SK-N-MC (cell line): Measurements from ENCODE around the gene DYNLT2.

Experiments
- EZH2 ChIP-seq: fragments of 200-600 bp; sonication (generic); IDR thresholded peaks from one replicate; pipeline ENCODE4 v1.6.1; 2017; ENCODE audit warnings: antibody characterized with exemption
- FOXP2 ChIP-seq: optimal IDR thresholded peaks from 2 replicates; pipeline ENCODE3; 2011; ENCODE audit warnings: mild to moderate bottlenecking, moderate library complexity; ENCODE audit not compliant: insufficient read depth; ENCODE audit errors: extremely low read length, control extremely low read depth

GRCh38 chr6:169763308-169763707 is 11.9 kb upstream of the DYNLT2 start:
- TF ChIP-seq EZH2 (no peak), FOXP2 (no peak)
